H1 (cell line): ENCODE data around the gene HBS1L. TPM values are rescaled to one million over a fixed set of nuclear protein-coding genes. Genes with fewer than 3 reads are reported as not detected.

Source experiments
- CTCF ChIA-PET: fragments of 300-600 bp; sonication (Branson Sonifier 250); formaldehyde crosslinking; loops from one replicate; lab custom pipeline; 2021; ENCODE audit not compliant: partially characterized antibody; lab: Charles Lee
- POLR2A ChIA-PET: fragments of 300-600 bp; sonication (Branson Sonifier 250); formaldehyde crosslinking; loops from one replicate; lab custom pipeline; 2021; ENCODE audit warnings: inconsistent platforms; ENCODE audit not compliant: partially characterized antibody; lab: Charles Lee
- DNase-seq, 2 experiments: peaks; one replicate each; pipeline versions ENCODE4 v3.0.0 to v3.0.0-alpha.2; 2010 to 2022; ENCODE audit warnings: low spot score in 2 of 2, low read depth in 1 of 2, mixed read lengths in 1 of 2
- FAIRE-seq: peaks from 2 replicates; lab custom pipeline; 2011; peaks lifted over from hg19 to GRCh38; lab: Jason Lieb, UNC
- H2AFZ ChIP-seq: 2 replicates; pipeline ENCODE4 v1.8.1; 2012; ENCODE audit warnings: low read length, inconsistent platforms
- H2AK5ac ChIP-seq: 2 replicates; pipeline ENCODE4 v1.6.1; 2013; ENCODE audit warnings: low read depth, low read length
- H2BK120ac ChIP-seq: replicated peaks from 2 replicates; pipeline ENCODE3; 2013; ENCODE audit warnings: low read depth, low read length, inconsistent platforms
- H2BK12ac ChIP-seq: 2 replicates; pipeline ENCODE4 v1.6.1; 2013; ENCODE audit warnings: low read depth, low read length
- H2BK15ac ChIP-seq: 2 replicates; pipeline ENCODE4 v1.6.1; 2013; ENCODE audit warnings: low read length
- H2BK20ac ChIP-seq: 2 replicates; pipeline ENCODE4 v1.6.1; 2013; ENCODE audit warnings: low read length
- H2BK5ac ChIP-seq: 2 replicates; pipeline ENCODE4 v1.6.1; 2013; ENCODE audit warnings: low read depth, low read length
- H3K14ac ChIP-seq: 2 replicates; pipeline ENCODE4 v1.6.1; 2013; ENCODE audit warnings: inconsistent platforms; ENCODE audit not compliant: insufficient read length
- H3K18ac ChIP-seq: 2 replicates; pipeline ENCODE4 v1.6.1; 2013; ENCODE audit warnings: low read length; ENCODE audit errors: extremely low read depth
- H3K23ac ChIP-seq: 2 replicates; pipeline ENCODE4 v1.6.1; 2013; ENCODE audit warnings: inconsistent platforms; ENCODE audit not compliant: insufficient read length
- H3K23me2 ChIP-seq: 2 replicates; pipeline ENCODE4 v1.6.1; 2013; ENCODE audit warnings: low read depth, low read length
- H3K27ac ChIP-seq: 2 replicates; pipeline ENCODE4 v1.6.1; 2011; ENCODE audit warnings: low read depth, low read length, inconsistent platforms
- H3K27me3 ChIP-seq, 4 experiments: replicated peaks in 1 of 4; 1 replicate in 1 of 4; 2 replicates in 3 of 4; pipeline versions ENCODE4 v1.6.1 to v1.8.1; 2011 to 2013; ENCODE audit warnings: low read length in 3 of 4, mild to moderate bottlenecking in 3 of 4, inconsistent platforms in 2 of 4, mixed read lengths in 2 of 4, moderate library complexity in 1 of 4; ENCODE audit not compliant: control insufficient read depth in 3 of 4, insufficient read depth in 3 of 4; ENCODE audit errors: extremely low read depth in 1 of 4
- H3K36me3 ChIP-seq, 4 experiments: 2 replicates each; pipeline versions ENCODE4 v1.6.1 to v1.8.1; 2011 to 2013; ENCODE audit warnings: mild to moderate bottlenecking in 4 of 4, low read length in 3 of 4, moderate library complexity in 2 of 4, control low read depth in 1 of 4, inconsistent platforms in 1 of 4; ENCODE audit not compliant: insufficient read depth in 4 of 4, control insufficient read depth in 2 of 4
- H3K4ac ChIP-seq: replicated peaks from 2 replicates; pipeline ENCODE3; 2013; ENCODE audit warnings: low read length, low read depth, mixed read lengths, inconsistent platforms; ENCODE audit not compliant: insufficient read length
- H3K4me1 ChIP-seq, 4 experiments: replicated peaks in 1 of 4; 1 replicate in 1 of 4; 2 replicates in 3 of 4; pipeline versions ENCODE4 v1.6.1 to v1.8.1; 2011 to 2013; ENCODE audit warnings: low read length in 3 of 4, inconsistent platforms in 2 of 4, mixed read lengths in 1 of 4; ENCODE audit not compliant: insufficient read depth in 4 of 4, control insufficient read depth in 3 of 4
- H3K4me2 ChIP-seq, 2 experiments: 2 replicates each; pipeline versions ENCODE4 v1.6.1 to v1.8.1; 2011 to 2013; ENCODE audit warnings: low read depth in 2 of 2, low read length in 2 of 2, control low read depth in 1 of 2, inconsistent platforms in 1 of 2, mild to moderate bottlenecking in 1 of 2; ENCODE audit not compliant: insufficient read depth in 1 of 2
- H3K4me3 ChIP-seq, 4 experiments: fragments of 200-600, 300-600 bp in 1 of 4; sonication (generic), shearing (Covaris generic), sonication (Bioruptor Twin) in 1 of 4; 2 replicates each; pipeline versions ENCODE4 v1.5.1 to v1.8.1; 2011 to 2016; ENCODE audit warnings: low read length in 4 of 4, low read depth in 3 of 4, control low read depth in 2 of 4, inconsistent platforms in 2 of 4, mild to moderate bottlenecking in 2 of 4, mixed read lengths in 1 of 4, moderate library complexity in 1 of 4; ENCODE audit not compliant: insufficient read depth in 2 of 4; ENCODE audit errors: extremely low read depth in 1 of 4
- H3K56ac ChIP-seq: replicated peaks from 2 replicates; pipeline ENCODE3; 2013; ENCODE audit warnings: low read depth, mild to moderate bottlenecking, mixed read lengths, low read length, inconsistent platforms; ENCODE audit not compliant: insufficient read length
- H3K79me1 ChIP-seq: 2 replicates; pipeline ENCODE4 v1.6.1; 2013; ENCODE audit warnings: low read depth, low read length, control low read depth
- H3K79me2 ChIP-seq, 2 experiments: 2 replicates each; pipeline versions ENCODE4 v1.6.1 to v1.8.1; 2012 to 2013; ENCODE audit warnings: low read length in 2 of 2, mild to moderate bottlenecking in 2 of 2, inconsistent platforms in 1 of 2; ENCODE audit not compliant: insufficient read depth in 2 of 2, control insufficient read depth in 1 of 2
- H3K9ac ChIP-seq, 4 experiments: replicated peaks in 1 of 4; 1 replicate in 1 of 4; 2 replicates in 3 of 4; pipeline versions ENCODE4 v1.6.1 to v1.8.1; 2011 to 2013; ENCODE audit warnings: low read depth in 3 of 4, low read length in 3 of 4, control low read depth in 2 of 4, mild to moderate bottlenecking in 2 of 4, moderate library complexity in 2 of 4, inconsistent platforms in 1 of 4; ENCODE audit errors: extremely low read depth in 1 of 4
- H3K9me3 ChIP-seq, 2 experiments: 2 replicates each; pipeline versions ENCODE4 v1.6.1 to v1.8.1; 2012 to 2013; ENCODE audit warnings: mild to moderate bottlenecking in 2 of 2, moderate library complexity in 2 of 2, control low read depth in 1 of 2, inconsistent platforms in 1 of 2, low read depth in 1 of 2, low read length in 1 of 2, mixed read lengths in 1 of 2; ENCODE audit not compliant: insufficient read depth in 2 of 2
- H4K20me1 ChIP-seq, 2 experiments: replicated peaks in 1 of 2; 2 replicates each; pipeline versions ENCODE3 to v1.8.1; 2011 to 2013; ENCODE audit warnings: inconsistent platforms in 2 of 2, low read length in 2 of 2, mild to moderate bottlenecking in 1 of 2; ENCODE audit not compliant: insufficient read depth in 2 of 2, control insufficient read depth in 1 of 2
- H4K5ac ChIP-seq: 2 replicates; pipeline ENCODE4 v1.6.1; 2013; ENCODE audit warnings: low read length, low read depth, mixed read lengths, inconsistent platforms; ENCODE audit not compliant: insufficient read length
- H4K8ac ChIP-seq: 2 replicates; pipeline ENCODE4 v1.8.0; 2013; ENCODE audit warnings: mild to moderate bottlenecking, moderate library complexity, low read length, inconsistent platforms; ENCODE audit not compliant: insufficient read depth; ENCODE audit errors: extremely low read depth
- H4K91ac ChIP-seq: replicated peaks from 2 replicates; pipeline ENCODE3; 2013; ENCODE audit warnings: low read length, mixed read lengths, inconsistent platforms; ENCODE audit not compliant: insufficient read length
- BCL11A ChIP-seq, 2 experiments: IDR thresholded peaks; one replicate each; pipeline ENCODE4 v1.6.1; 2011; ENCODE audit warnings: low read depth in 2 of 2, low read length in 2 of 2, mild to moderate bottlenecking in 2 of 2
- CREB1 ChIP-seq: IDR thresholded peaks from 2 replicates; pipeline ENCODE4 v1.6.1; 2012; ENCODE audit warnings: inconsistent platforms
- EGR1 ChIP-seq: IDR thresholded peaks from 2 replicates; pipeline ENCODE4 v1.6.1; 2011; ENCODE audit warnings: low read depth, low read length, borderline replicate concordance
- KDM1A ChIP-seq: fragments of 200-600, 300-600 bp; sonication (generic); IDR thresholded peaks from 2 replicates; pipeline ENCODE4 v1.7.1; 2016; ENCODE audit warnings: mild to moderate bottlenecking, low read length, borderline replicate concordance
- RAD21 ChIP-seq, 2 experiments: IDR thresholded peaks in 1 of 2; conservative IDR thresholded peaks in 1 of 2; 2 replicates each; pipeline ENCODE4 v1.6.1; 2011; ENCODE audit warnings: low read depth in 2 of 2, low read length in 2 of 2, improper control_type of control experiment in 1 of 2, inconsistent platforms in 1 of 2, mild to moderate bottlenecking in 1 of 2, moderate library complexity in 1 of 2
- SP2 ChIP-seq: IDR thresholded peaks from 2 replicates; pipeline ENCODE4 v1.6.1; 2012; ENCODE audit warnings: mild to moderate bottlenecking, low read length, inconsistent platforms
- TCF12 ChIP-seq: IDR thresholded peaks from 2 replicates; pipeline ENCODE4 v1.6.1; 2011; ENCODE audit warnings: low read depth, mild to moderate bottlenecking, low read length
- WGBS, 2 experiments: shearing (Covaris generic) in 1 of 2; methylation state at CpG; one replicate each; pipeline versions ENCODE4 v1.1.6 to v1.1.7; 2013 to 2015; ENCODE audit warnings: low lambda C conversion rate in 2 of 2, mixed read lengths in 2 of 2, inconsistent platforms in 1 of 2, low coverage in 1 of 2, missing lambda C conversion rate in 1 of 2; ENCODE audit not compliant: insufficient replicate concordance in 2 of 2, insufficient coverage in 1 of 2, insufficient read length in 1 of 2; ENCODE audit errors: extremely low coverage in 1 of 2, missing lambda C conversion rate in 1 of 2; 5-methylcytosine and 5-hydroxymethylcytosine counted together
- polyA plus RNA-seq, 7 experiments: library from polyadenylated mRNA; depleted of rRNA in 3 of 7; stranded (reverse) in 5 of 7; unstranded in 2 of 7; fragments of >200 nt in 5 of 7; fragments of 200-250 nt in 2 of 7; gene quantifications; 1 replicate in 5 of 7; 2 replicates in 1 of 7; 4 replicates in 1 of 7; pipeline versions ENCODE4 v1.2.1 to v1.2.3, GENCODE V29; 2011 to 2013; ENCODE audit warnings: missing spikeins in 2 of 7, mixed read lengths in 2 of 7
- total RNA-seq: library from RNA; stranded (reverse); fragmentation: NEBNext Ultra II Directional; extraction: Animal tissue kit (Norgen Biotek cat#: 25700); gene quantifications from 2 replicates; pipeline ENCODE4 v1.2.1, GENCODE V29; 2021
- TF ChIP-seq, protein P1 (sequence below): IDR thresholded peaks from 2 replicates; pipeline ENCODE4 v1.6.1; 2012; ENCODE audit warnings: low read length, inconsistent platforms
- TF ChIP-seq, protein P2 (sequence below): IDR thresholded peaks from 2 replicates; pipeline ENCODE4 v1.6.1; 2011; ENCODE audit warnings: low read depth, mild to moderate bottlenecking, low read length; ENCODE audit not compliant: insufficient read depth
- TF ChIP-seq, protein P3 (sequence below): IDR thresholded peaks from 2 replicates; pipeline ENCODE4 v1.6.1; 2012; ENCODE audit warnings: inconsistent platforms

The HBS1L gene
- total and polyA plus RNA-seq, 2 of the 8 experiments (the other 6 are each of a cell fraction or from before 2014, with no cell fraction given) = 28.1 to 97.1 TPM

DNA sequence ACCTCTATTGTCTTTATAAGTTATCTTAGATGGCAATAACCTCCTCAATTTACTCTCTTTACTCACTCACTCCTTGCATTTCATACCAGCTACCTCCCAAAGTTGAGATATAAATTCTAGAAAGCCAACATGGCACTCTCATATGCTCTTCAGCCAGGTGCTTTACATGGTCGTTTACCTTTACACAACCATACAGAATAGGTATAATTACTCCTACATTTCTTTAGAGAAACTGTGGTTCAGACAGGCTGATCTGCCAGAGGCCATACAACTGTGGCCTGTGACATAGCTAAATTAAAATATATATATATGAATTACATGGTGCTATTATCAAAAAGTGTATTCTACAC lies 45.7 kb downstream of the HBS1L start:
- H3K27ac ChIP-seq = no peak overlapping the region
- H3K9me3 ChIP-seq = no peaks in the 10 kb centered on the region
- H2AK5ac ChIP-seq = no peak overlapping the region
- no peak overlapping the region for H2BK15ac ChIP-seq
- H3K14ac ChIP-seq = no peak overlapping the region
- H4K8ac ChIP-seq = no peak overlapping the region
- H3K23me2 ChIP-seq = no peaks in the 10 kb centered on the region
- no peak overlapping the region for H2BK12ac ChIP-seq
- no peaks in the 10 kb centered on the region; a peak in 1 of 4 replicates for H3K79me2 ChIP-seq
- no peak overlapping the region for H4K5ac ChIP-seq
- no peak overlapping the region for H4K91ac ChIP-seq
- peaks cover 0 to 2% of the 10 kb centered on the region in 2 experiments for H4K20me1 ChIP-seq
- H3K9ac ChIP-seq = no peak overlapping the region
- no peak overlapping the region for H3K23ac ChIP-seq
- no peak overlapping the region for H3K4me2 ChIP-seq
- no peak overlapping the region for H2BK20ac ChIP-seq
- H3K36me3 ChIP-seq = no peaks in the 10 kb centered on the region
- no peak overlapping the region for H2BK5ac ChIP-seq
- peaks cover 0 to 1% (median 0%) of the 10 kb centered on the region in 4 experiments; a peak in 1 of 7 replicates for H3K27me3 ChIP-seq
- H2BK120ac ChIP-seq = no peak overlapping the region
- DNase-seq (no peak), FAIRE-seq (no peak)
- H3K79me1 ChIP-seq = no peaks in the 10 kb centered on the region; the same call in 1 of the 2 replicates
- ChIA-PET CTCF (interaction anchor here (1.9 kb wide), 1 partner anchor 10 kb away, joined by 6 read pairs; no protein-coding TSS in a partner anchor), POLR2A (no interaction called here)
- H2AFZ ChIP-seq = no peak overlapping the region
- H3K4ac ChIP-seq = no peak overlapping the region
- H3K4me1 ChIP-seq = no peaks in the 10 kb centered on the region
- no peak overlapping the region for H3K4me3 ChIP-seq
- no peak overlapping the region for H3K56ac ChIP-seq
- H3K18ac ChIP-seq = no peak overlapping the region
- WGBS, 2 experiments = 79% methylated on average over 1 of the region's 1 CpG; no CpG with 5 or more reads in 1 of the 2 experiments
- no peak for TF ChIP-seq SP2
- TF ChIP-seq, protein P1, sequence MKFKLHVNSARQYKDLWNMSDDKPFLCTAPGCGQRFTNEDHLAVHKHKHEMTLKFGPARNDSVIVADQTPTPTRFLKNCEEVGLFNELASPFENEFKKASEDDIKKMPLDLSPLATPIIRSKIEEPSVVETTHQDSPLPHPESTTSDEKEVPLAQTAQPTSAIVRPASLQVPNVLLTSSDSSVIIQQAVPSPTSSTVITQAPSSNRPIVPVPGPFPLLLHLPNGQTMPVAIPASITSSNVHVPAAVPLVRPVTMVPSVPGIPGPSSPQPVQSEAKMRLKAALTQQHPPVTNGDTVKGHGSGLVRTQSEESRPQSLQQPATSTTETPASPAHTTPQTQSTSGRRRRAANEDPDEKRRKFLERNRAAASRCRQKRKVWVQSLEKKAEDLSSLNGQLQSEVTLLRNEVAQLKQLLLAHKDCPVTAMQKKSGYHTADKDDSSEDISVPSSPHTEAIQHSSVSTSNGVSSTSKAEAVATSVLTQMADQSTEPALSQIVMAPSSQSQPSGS = no peak
- TF ChIP-seq TCF12 = no peak
- no peak for TF ChIP-seq BCL11A (IDR thresholded peaks at IDR 0.05; ENCODE audit: low read depth in 2 of 2, low read length in 2 of 2)
- no peak for TF ChIP-seq KDM1A
- no peak for TF ChIP-seq EGR1
- TF ChIP-seq, protein P2, sequence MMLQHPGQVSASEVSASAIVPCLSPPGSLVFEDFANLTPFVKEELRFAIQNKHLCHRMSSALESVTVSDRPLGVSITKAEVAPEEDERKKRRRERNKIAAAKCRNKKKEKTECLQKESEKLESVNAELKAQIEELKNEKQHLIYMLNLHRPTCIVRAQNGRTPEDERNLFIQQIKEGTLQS = no peak
- no peak for TF ChIP-seq CREB1
- TF ChIP-seq RAD21 (IDR thresholded peaks at IDR 0.05 in 1 of 2, conservative IDR thresholded peaks at IDR 0.05 in 1 of 2; ENCODE audit: low read depth in 2 of 2, low read length in 2 of 2) = no peak
- TF ChIP-seq, protein P3, sequence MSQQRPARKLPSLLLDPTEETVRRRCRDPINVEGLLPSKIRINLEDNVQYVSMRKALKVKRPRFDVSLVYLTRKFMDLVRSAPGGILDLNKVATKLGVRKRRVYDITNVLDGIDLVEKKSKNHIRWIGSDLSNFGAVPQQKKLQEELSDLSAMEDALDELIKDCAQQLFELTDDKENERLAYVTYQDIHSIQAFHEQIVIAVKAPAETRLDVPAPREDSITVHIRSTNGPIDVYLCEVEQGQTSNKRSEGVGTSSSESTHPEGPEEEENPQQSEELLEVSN = no peak
